NCI-H1930 (cell line): Measurements from ENCODE around the gene PCDHA1.

Experiments
- DNase-seq, 2 experiments: peaks; one replicate each; lab custom pipeline; 2025; lab: John Stamatoyannopoulos, UW

Gene PCDHA1

DNA sequence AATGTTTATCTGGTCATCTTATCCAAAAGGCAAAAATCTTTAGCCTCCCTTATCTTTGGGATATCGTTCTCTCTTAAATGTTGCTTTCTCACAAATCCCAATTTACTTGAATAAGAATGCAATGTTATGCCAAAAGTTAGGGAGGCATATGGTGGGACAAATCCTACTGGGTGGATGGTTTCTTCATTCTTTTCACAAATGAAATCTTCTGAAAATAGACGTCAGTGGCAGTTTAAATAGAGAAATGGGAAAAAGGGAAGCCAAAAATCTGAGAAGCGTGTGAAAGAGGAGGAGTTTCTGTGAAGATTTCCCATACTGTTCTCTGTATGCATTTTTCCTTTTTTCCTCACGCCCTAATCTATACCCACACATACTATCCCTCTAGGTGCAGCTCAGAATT is 137.7 kb downstream of the PCDHA1 start:
- no peak for DNase-seq

DNA sequence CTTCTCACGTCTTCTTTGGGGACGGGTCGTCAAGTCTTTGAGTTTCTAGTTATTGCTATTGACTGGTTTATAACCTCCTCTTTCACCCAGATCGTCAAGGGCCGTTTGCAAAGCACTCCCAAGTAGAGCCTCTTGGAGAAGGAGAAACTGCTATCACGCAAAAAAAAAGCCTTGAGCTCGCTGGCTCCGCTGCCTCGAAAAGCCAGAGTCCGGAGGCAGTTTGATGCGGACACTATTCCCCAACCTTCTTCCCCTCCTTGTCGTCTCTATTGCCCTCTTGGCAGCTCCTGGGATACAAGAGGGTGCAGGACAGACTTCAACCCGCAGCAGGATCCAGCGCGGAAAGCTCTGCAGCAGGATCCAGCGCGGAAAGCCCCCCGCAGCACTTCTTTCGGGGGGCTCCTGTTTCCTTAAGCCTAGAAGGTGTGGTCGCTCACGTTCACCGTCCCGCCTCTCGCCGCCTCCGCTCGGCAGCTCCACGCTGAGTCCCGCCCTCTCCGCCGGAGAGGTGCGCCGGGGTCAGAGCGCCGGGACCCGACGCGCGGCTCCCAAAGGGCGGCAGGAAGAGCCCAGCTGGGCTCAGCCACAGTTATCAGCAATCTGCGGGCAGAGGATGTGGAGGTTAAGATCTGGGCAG is 140.0 kb downstream of the PCDHA1 start, which contains the start of gene PCDHAC1:
PCDHAC1 (plus strand) TSS at position 494 of the 637 bp plus-strand sequence. CDS start 594 bp downstream, outside the sequence.
- peak in 1 of 2 experiments; percentile 51 for DNase-seq

DNA sequence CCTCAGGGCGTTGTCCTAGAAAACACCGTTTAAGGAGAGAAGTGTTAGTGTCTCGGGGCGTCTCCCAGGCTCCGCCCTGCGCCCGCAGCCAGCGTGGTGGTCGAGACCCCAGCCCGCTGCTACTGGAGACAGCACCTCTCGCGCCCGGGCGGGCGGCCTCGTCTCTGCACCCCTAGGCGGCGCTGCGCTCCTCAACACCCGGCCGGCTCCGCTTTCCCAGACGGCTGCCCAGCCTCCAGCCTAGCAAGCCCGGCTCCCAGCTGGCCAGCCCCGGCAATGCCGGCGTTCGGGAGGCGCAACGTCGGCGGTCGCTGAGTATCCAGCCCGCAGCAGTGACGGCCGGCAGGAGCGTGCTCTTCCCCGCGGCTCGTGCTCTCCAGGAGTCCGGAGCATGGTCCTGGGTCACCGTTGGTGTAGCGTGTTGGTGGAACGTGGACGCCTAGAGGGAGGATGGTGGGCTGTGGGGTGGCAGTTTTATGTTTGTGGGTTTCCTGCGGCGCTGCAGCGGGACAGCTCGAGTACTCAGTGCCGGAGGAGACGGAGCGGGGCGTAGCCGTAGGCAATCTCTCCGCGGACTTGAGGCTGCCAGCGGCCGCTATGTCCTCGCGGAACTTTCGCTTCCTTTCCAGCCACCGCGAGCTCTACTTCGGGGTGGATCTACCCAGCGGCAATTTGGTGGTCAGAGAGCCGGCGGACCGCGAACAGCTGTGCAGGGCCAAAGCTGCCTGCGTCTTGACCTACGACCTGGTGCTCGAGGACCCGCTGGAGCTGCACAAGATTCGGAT is 140.7 kb downstream of the PCDHA1 start:
- peak; percentile 60 to 79 for DNase-seq

DNA sequence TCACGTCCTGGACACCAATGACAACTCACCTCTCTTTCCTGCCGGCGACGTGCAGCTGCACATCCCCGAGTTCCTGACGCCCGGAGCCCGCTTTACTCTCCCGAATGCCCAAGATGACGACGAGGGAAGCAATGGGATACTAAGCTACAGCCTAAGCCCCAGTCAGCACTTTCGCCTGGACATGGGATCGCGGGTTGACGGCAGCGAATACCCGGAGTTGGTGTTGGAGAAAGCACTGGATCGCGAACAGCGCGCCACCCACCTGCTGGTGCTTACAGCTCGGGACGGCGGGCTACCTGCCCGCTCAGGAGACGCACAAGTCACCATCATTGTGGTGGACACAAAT is 141.3 kb downstream of the PCDHA1 start:
- no peak for DNase-seq

DNA sequence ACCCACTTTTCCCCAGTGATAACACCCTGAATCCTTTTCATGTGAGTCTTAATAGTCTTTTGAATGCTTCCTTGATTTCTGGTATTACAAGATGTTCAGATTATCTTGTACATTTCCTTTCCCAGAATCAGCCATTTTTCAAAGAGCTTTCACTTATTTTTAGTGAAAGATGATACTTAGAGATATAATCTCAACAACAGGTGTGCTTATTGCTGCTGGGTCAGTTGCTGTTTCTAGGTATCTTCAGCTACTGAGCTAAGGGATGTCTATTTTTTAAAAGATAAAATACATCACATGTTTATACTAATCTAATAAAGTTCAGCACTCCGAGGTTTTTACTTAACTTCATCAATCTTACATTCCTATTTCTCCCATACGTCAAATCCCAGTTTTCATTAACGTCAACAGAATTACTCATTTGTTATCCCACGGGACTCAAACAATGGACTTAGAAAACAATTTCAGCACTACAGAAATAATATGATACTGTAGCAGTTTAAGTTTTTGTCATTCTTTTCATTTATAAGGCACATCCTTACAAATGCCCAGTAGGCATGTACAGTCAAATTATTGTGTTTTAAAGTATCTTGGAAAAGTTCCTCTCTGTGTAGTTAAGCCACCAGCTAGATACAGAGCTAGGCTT is 149.1 kb downstream of the PCDHA1 start:
- DNase-seq: peak; percentile 15 to 32

- no peak for DNase-seq
Measured at GRCh38 chr5:140946578-140946977, 160.6 kb downstream of the PCDHA1 start.

DNA sequence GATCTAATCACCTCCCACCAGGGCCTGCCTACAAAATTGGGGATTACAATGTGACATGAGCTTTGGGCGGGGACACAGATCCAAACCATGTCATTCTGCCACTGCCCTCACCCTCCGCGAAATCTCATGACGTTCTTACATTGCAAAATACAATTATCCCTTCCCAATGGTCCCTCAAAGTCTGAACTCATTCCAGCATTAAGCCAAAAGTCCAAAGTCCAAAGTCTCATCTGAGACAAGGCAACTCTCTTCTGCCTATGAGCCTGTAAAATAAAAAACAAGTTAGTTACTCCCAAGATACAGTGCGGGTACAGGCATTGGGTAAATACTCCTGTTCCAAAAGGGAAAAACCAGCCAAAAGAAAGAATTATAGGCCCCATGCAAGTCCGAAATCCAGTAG is 165.7 kb downstream of the PCDHA1 start:
- DNase-seq: no peak

- DNase-seq: no peak
Measured at GRCh38 chr5:140953234-140953633, 167.3 kb downstream of the PCDHA1 start.

- DNase-seq: no peak
Measured at GRCh38 chr5:140962190-140962589, 176.2 kb downstream of the PCDHA1 start.

GRCh38 chr5:140964356-140964755 is 178.4 kb downstream of the PCDHA1 start:
- DNase-seq: no peak

DNA sequence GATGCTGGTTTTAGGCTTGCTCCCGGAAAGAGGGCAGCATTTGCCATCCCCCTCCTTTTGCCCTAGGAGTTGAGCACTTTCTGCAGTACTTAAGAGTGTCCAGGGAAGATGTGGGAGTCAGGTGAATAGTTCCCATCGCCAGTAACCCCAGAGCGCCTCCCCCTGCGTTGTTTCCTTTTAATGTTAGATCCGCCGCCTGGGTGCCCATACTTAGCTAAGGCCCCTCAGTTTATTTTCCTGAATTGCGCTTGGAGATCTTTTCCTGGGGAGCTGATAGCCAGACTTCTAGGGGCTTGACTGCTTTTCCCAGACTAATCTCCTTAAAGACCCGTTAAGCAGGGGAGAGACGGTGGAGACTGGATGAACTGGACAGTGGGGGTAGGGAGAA is 180.0 kb downstream of the PCDHA1 start:
- no peak for DNase-seq

DNA sequence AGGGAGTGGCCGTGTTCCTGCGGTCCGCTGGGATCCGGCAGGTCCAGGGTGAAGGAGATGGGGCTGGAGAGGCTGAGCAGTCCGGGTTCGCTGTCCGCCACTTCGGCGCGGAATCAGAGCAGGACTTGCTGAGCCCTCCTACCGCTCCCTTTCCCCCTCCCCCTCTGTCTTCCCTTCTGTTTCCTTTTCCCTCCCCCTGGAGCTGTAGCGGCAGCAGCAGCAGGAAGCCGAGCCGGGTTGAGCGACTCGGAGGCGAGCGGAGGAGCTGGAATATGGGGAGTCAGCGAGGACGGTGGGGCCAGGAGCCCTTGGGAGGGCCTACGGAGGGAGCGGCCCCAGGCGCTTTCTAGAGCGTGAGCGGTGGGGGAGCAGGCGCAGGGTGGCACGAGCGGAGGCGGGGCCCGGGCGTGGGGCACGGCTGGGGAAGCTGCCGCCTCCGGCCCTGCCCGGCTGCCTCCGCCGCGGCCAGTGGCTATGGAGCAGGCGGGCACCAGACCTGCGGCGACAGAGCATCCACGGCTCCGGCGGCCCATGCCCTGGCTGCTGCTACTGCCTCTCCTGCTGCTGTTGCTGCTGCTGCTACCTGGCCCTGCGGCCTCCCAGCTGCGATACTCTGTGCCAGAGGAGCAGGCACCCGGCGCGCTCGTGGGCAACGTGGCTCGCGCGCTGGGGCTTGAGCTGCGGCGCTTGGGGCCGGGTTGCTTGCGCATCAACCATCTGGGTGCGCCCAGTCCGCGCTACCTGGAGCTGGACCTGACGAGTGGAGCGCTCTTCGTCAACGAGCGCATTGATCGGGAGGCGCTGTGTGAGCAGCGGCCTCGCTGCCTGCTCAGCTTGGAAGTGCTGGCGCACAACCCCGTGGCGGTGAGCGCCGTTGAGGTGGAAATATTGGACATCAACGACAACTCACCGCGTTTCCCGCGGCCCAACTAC is 180.6 kb downstream of the PCDHA1 start, which contains the start of gene PCDHAC2:
PCDHAC2 (plus strand) TSS at position 184 of the 933 bp plus-strand sequence; CDS start at position 475, 291 bp downstream.
- no peak for DNase-seq

DNA sequence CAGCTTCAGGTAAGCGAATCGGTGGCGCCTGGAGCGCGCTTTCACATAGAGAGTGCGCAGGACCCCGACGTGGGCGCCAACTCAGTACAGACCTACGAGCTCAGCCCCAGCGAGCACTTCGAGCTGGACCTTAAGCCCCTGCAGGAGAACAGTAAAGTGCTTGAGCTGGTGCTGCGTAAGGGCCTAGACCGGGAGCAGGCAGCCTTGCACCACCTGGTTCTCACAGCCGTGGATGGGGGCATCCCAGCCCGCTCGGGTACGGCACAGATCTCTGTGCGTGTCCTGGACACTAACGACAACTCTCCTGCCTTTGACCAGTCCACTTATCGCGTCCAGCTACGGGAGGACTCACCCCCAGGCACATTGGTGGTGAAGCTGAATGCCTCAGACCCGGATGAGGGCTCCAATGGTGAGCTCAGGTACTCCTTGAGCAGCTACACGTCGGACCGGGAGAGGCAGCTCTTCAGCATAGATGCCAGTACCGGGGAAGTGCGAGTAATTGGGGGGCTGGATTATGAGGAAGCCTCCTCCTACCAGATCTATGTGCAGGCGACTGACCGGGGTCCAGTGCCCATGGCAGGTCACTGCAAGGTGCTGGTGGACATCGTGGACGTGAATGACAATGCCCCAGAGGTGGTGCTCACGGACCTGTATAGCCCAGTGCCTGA is 181.4 kb downstream of the PCDHA1 start:
- DNase-seq: no peak

DNA sequence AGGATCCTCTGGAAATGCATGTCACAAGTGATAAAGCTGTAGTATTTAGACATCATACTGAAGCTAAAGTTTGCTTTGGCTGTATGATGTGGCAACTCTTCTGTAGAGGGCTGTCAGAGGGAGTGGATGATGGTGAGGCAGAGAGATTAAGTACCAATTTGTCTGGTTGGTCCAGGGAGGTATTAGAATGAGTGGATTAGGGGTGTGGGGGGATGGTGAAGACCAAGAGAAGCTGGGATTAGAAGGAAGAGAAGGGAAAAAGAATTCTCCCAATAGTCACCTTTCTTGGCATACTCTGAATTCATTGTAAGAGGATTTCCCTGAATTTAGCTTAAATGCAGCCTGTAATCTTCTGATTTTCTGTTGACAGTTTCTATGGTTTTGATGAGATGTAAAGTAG is 183.9 kb downstream of the PCDHA1 start:
- DNase-seq: no peak

- no peak for DNase-seq
Measured at GRCh38 chr5:140973550-140973949, 187.6 kb downstream of the PCDHA1 start.

- DNase-seq: no peak
Measured at GRCh38 chr5:140977003-140977402, 191.1 kb downstream of the PCDHA1 start.

DNA sequence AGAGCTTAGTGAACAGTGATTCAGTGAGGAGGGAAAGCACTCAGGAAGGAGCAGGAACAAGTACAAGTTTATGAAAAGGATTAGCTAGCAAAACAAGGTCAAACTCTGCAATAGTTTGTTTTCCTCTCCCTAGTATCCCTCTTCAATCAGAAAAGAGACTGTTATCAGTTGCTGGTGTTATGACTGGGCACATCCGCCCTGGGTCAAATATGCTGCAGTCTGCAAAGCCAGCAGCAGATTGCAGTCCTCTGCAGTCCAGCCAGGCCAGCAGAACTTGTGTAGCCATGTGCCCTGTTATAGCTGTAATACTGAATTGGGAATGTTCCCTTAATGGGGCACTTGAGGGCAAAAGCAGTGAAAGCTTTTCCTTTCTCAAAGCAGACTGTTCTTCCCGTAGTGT is 192.3 kb downstream of the PCDHA1 start:
- DNase-seq: no peak

DNA sequence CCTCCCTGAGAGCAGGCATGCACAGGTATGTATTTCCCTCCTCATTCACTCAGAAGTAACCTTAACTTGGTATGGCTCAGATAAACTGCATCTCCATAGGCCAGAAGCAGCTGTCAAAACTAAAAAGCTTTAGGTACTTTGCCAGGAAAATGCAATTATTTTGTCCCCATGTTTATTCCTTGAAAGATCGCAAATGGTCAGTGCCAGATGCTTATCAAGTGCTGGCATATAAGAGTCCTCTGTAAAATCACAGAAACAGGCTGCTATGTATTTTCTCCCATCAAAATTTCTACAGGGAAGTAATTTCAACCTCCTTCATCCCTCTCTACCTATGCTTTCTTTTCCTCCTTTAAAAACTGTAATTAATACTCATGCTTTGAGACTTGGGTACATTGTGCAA is 193.0 kb downstream of the PCDHA1 start:
- DNase-seq: no peak

- no peak for DNase-seq
Measured at GRCh38 chr5:140982083-140982716, 196.3 kb downstream of the PCDHA1 start.

GRCh38 chr5:140986117-140986521 is 200.2 kb downstream of the PCDHA1 start:
- DNase-seq: no peak

GRCh38 chr5:140988100-140988499 is 202.2 kb downstream of the PCDHA1 start:
- no peak for DNase-seq
